Measurements from ENCODE around the gene LRRC2. TPM values are rescaled to one million over a fixed set of nuclear protein-coding genes. Genes with fewer than 3 reads are reported as not detected.

LRRC2 gene
- total and polyA plus RNA-seq, 2 experiments from 2014 or later: 0.60 to 4.4 TPM

DNA sequence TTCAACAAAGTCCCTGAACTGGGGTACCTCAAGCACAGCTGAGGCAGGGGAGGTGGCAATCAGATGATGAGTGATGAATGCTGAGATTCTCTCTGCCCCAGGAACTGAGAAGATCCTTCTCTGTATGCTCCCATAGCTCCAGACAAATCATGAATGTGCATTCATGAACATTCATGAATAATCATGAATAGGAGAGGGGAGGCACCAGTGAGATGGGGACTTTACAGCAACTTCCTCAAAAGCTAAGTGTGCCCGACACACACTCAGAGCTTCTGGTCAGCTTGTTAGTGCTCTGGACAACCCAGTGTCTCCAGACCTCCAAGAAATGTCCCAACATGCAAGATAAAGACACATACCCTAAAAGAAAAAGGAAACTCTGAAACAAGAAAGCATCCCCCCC, 24.3 kb downstream of the LRRC2 start:
- H3K27ac ChIP-seq: no peak overlapping the region
- no peak overlapping the region for H3K4me2 ChIP-seq
- H3K4me1 ChIP-seq (ENCODE audit: insufficient read depth): no peaks in the 10 kb centered on the region
- no peaks in the 10 kb centered on the region for H3K36me3 ChIP-seq (replicated peaks; ENCODE audit: insufficient read depth, low read depth)
- H3K9me2 ChIP-seq (replicated peaks; ENCODE audit: insufficient read depth): no peaks in the 10 kb centered on the region
- H2AFZ ChIP-seq: no peak overlapping the region
- DNase-seq (ENCODE audit: low spot score): no peak
- WGBS (ENCODE audit: low lambda C conversion rate, missing lambda C conversion rate): 85% methylated on average over 1 of the region's 1 CpG
- TF ChIP-seq CTCF (IDR thresholded peaks at IDR 0.05; ENCODE audit: poor library complexity) (no peak), EZH2phosphoT487 (IDR thresholded peaks at IDR 0.05; ENCODE audit: low read depth, severe bottlenecking, unreplicated experiment) (no peak), EZH2 (IDR thresholded peaks at IDR 0.05; ENCODE audit: borderline replicate concordance) (no peak)
- H3K9me3 ChIP-seq (ENCODE audit: low read depth): no peaks in the 10 kb centered on the region
- no peaks in the 10 kb centered on the region for H3K79me2 ChIP-seq
- no peaks in the 10 kb centered on the region for H3K27me3 ChIP-seq
- no peak overlapping the region for H3K4me3 ChIP-seq
- no peaks in the 10 kb centered on the region for H4K20me1 ChIP-seq (ENCODE audit: insufficient read depth, poor library complexity, severe bottlenecking)

DNA sequence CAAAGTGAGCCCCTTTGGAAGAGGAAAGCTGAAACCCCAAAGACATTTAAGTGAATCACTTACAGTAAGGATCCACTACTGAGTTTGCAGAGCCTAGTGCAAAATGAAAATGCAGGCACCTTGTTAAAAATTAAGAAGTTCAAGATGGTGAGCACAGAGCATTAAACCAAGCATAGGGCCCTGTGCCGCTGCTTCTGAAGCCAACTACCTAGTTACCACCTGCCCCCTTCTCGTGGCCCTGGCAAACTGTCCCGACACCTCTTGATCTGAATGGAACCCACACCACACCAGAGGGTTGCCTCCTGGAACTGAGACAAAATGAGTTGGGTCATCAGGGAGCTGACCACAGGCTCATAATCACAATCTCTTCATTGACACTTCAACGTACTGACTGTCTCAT, 25.6 kb downstream of the LRRC2 start:
- H3K4me3 ChIP-seq: no peak overlapping the region
- H4K20me1 ChIP-seq (ENCODE audit: insufficient read depth, poor library complexity, severe bottlenecking): no peaks in the 10 kb centered on the region
- no peaks in the 10 kb centered on the region for H3K4me1 ChIP-seq (ENCODE audit: insufficient read depth)
- H3K4me2 ChIP-seq: no peak overlapping the region
- no peaks in the 10 kb centered on the region for H3K9me2 ChIP-seq (replicated peaks; ENCODE audit: insufficient read depth)
- 95% methylated on average over 4 of the region's 4 CpGs for WGBS (ENCODE audit: low lambda C conversion rate, missing lambda C conversion rate)
- H3K36me3 ChIP-seq (replicated peaks; ENCODE audit: insufficient read depth, low read depth): no peaks in the 10 kb centered on the region
- no peaks in the 10 kb centered on the region for H3K27me3 ChIP-seq
- no peaks in the 10 kb centered on the region for H3K79me2 ChIP-seq
- no peak overlapping the region for H3K27ac ChIP-seq
- no peaks in the 10 kb centered on the region for H3K9me3 ChIP-seq (ENCODE audit: low read depth)
- no peak for TF ChIP-seq EZH2phosphoT487 (IDR thresholded peaks at IDR 0.05; ENCODE audit: low read depth, severe bottlenecking, unreplicated experiment)
- no peak for TF ChIP-seq CTCF (IDR thresholded peaks at IDR 0.05; ENCODE audit: poor library complexity)
- no peak for TF ChIP-seq EZH2 (IDR thresholded peaks at IDR 0.05; ENCODE audit: borderline replicate concordance)
- DNase-seq (ENCODE audit: low spot score): no peak
- H2AFZ ChIP-seq: no peak overlapping the region

DNA sequence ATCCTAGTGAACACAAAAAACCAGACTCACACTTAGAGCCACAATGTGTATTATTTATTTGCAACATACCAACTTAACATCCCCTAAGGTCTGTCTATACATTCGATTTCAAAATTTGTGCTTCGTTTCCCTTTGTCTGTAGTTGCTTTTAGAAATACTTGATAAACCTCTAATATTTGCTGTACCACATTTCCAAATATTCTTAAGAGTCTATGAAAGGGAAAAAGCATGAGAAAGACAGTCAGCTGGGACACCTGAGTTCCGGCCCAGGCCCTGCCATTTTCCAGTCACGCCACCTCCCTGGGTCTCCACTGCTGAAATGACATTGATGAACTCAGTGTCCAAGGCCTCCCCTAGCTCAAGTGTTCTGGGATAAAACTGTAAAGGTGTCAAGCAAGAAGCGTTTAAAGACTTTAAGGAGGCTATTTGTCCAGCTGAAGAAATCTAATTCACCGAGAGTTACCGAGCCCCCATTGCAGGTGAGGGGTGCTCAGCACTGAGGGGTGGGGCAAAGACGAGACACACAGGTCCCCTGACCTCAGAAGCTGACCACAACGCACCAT, 26.6 kb downstream of the LRRC2 start:
- Histone ChIP-seq H3K79me2 (no peaks in the 10 kb centered on the region), H3K9me2 (replicated peaks; ENCODE audit: insufficient read depth) (no peaks in the 10 kb centered on the region), H3K4me2 (no peak overlapping the region), H4K20me1 (ENCODE audit: insufficient read depth, poor library complexity, severe bottlenecking) (no peaks in the 10 kb centered on the region), H3K36me3 (replicated peaks; ENCODE audit: insufficient read depth, low read depth) (no peaks in the 10 kb centered on the region), H3K27me3 (no peaks in the 10 kb centered on the region), H3K4me3 (no peak overlapping the region), H2AFZ (no peak overlapping the region), H3K4me1 (ENCODE audit: insufficient read depth) (no peaks in the 10 kb centered on the region), H3K9me3 (ENCODE audit: low read depth) (no peaks in the 10 kb centered on the region), H3K27ac (no peak overlapping the region)
- TF ChIP-seq EZH2phosphoT487 (IDR thresholded peaks at IDR 0.05; ENCODE audit: low read depth, severe bottlenecking, unreplicated experiment) (no peak), CTCF (IDR thresholded peaks at IDR 0.05; ENCODE audit: poor library complexity) (no peak), EZH2 (IDR thresholded peaks at IDR 0.05; ENCODE audit: borderline replicate concordance) (no peak)
- no peak for DNase-seq (ENCODE audit: low spot score)
- 90% methylated on average over 9 of the region's 9 CpGs for WGBS (ENCODE audit: low lambda C conversion rate, missing lambda C conversion rate)
